ENCODE data around the gene IBA57. TPM values are rescaled to one million over a fixed set of nuclear protein-coding genes. Genes with fewer than 3 reads are reported as not detected.
A peak's percentile ranks its signal among the peaks of the same experiment; 100 is the strongest.
"Not testable (repeated sequence)": the region's sequence is repeated elsewhere in the genome, so short reads cannot be mapped to it uniquely, and the experiment has no call there.

The IBA57 gene
- total and polyA plus RNA-seq, 11 donors: 4.8 to 18.6 (median 11.8) TPM

DNA sequence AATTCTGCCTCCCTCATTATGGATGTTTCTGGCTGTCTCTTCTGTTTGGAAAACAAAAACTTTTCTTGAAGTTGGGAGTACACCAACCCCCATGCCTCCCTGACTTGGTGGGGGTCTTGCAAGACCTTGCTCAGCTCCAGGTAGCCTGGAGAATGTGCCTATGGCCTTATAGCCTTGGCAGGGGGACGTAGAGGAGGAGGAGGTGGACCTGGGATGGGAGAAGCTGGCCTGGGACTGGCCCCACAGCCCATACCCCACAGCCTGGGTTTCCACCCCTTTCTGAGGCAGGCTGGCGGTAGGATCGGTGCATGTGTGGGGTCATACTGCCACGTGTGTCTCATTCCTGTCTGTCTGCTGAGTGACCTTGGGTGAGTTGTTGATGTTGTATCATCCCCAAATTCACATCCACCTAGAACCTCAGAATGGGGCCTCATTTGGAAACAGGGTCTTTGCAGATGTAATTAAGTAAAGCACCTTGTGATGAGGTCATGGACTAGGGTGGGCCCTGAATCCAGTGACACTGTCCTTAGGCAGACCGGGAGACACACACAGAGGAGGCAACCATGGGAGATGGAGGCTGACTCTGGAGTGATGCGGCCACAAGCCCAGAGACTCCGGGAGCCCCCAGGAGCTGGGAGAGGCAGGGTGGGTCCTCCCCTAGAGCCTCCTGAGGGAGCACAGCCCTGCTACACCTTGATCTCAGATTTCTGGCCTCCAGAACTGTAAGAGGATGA lies 60.7 kb downstream of the IBA57 start:
- H3K9me3 ChIP-seq: peaks cover 0 to 17% (median 0%) of the 10 kb centered on the region in 12 donors
- TF ChIP-seq POLR2A (IDR thresholded peaks at IDR 0.05): no peak
- TF ChIP-seq, protein P1, sequence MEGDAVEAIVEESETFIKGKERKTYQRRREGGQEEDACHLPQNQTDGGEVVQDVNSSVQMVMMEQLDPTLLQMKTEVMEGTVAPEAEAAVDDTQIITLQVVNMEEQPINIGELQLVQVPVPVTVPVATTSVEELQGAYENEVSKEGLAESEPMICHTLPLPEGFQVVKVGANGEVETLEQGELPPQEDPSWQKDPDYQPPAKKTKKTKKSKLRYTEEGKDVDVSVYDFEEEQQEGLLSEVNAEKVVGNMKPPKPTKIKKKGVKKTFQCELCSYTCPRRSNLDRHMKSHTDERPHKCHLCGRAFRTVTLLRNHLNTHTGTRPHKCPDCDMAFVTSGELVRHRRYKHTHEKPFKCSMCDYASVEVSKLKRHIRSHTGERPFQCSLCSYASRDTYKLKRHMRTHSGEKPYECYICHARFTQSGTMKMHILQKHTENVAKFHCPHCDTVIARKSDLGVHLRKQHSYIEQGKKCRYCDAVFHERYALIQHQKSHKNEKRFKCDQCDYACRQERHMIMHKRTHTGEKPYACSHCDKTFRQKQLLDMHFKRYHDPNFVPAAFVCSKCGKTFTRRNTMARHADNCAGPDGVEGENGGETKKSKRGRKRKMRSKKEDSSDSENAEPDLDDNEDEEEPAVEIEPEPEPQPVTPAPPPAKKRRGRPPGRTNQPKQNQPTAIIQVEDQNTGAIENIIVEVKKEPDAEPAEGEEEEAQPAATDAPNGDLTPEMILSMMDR (IDR thresholded peaks at IDR 0.05): no peak
- H3K4me3 ChIP-seq: no peak overlapping the region
- WGBS, 4 donors: 83 to 92% (median 87%) methylated on average over 7 of the region's 7 CpGs
- no peaks in the 10 kb centered on the region for H3K27me3 ChIP-seq
- H3K4me1 ChIP-seq: peaks cover 0 to 60% (median 7%) of the 10 kb centered on the region in 12 donors
- ATAC-seq (peak in 1 of 4 donors; percentile 11), DNase-seq (no peak)
- intact Hi-C loops (cut with DNase I): loop anchor here in 1 of 10 donors (5.0 kb wide), 1 partner anchor 46 kb away; no protein-coding TSS in a partner anchor
- peaks cover 0 to 90% (median 45%) of the 10 kb centered on the region in 9 donors for H3K36me3 ChIP-seq
- peak overlapping the region in 1 of 12 donors; percentile 33 for H3K27ac ChIP-seq

DNA sequence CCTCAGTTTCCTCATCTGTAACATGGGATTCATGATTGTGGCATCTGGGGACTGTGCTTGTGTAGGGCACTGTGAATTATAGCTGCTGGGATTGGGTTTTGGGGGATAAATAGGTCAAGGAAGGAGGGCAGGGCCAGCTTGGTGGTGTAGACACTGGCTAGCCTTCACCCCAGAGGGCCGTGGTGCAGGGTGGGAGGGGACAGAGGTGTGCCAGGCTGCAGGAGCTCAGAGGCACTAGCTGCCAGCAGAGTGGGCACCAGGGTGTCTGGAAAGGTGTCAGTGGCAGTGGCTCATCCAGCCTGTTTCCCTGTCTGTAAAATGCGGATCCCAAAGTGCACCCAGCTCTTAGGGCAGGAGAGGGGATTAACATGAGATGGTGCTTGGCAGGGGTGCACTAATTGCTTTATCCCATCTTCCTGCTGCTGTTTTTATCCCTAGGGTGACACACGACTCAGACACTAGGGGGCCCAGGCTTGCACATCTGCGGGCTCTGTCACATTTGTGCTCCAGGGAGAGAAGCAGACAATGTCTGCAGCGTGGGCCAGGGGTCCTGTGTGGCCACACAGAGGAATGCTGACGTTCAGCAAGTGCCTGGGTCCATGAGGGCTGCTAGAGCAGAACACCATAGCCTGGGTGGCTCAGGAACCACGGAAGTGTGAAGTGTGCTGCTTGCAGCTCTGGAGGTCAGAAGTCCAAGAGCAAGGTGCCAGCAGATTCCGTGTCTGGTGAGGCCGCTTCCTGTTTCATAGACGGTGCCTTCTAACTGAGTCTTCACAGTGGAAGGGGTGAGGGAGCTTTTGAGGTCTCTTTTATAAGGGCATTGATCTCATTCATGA lies 61.6 kb downstream of the IBA57 start:
- DNase-seq (no peak), ATAC-seq (peak; percentile 12 to 33 (median 22))
- no peak for TF ChIP-seq POLR2A (IDR thresholded peaks at IDR 0.05)
- TF ChIP-seq, protein P1 (IDR thresholded peaks at IDR 0.05): peak in 3 of 12 donors; percentile 4 to 9 (median 6)
- Histone ChIP-seq H3K4me3 (no peak overlapping the region), H3K4me1 (peaks cover 0 to 55% (median 7%) of the 10 kb centered on the region in 12 donors), H3K27me3 (no peaks in the 10 kb centered on the region), H3K36me3 (peaks cover 0 to 89% (median 51%) of the 10 kb centered on the region in 9 donors), H3K9me3 (peaks cover 0 to 17% (median 0%) of the 10 kb centered on the region in 12 donors), H3K27ac (peak overlapping the region in 2 of 12 donors; percentile 3 to 8)
- intact Hi-C loops (cut with DNase I): loop anchor here in 1 of 10 donors (5.0 kb wide), 1 partner anchor 45 kb away; no protein-coding TSS in a partner anchor
- 28 to 37% (median 30%) methylated on average over 8 to 10 of the region's 10 CpGs for WGBS, 4 donors

DNA sequence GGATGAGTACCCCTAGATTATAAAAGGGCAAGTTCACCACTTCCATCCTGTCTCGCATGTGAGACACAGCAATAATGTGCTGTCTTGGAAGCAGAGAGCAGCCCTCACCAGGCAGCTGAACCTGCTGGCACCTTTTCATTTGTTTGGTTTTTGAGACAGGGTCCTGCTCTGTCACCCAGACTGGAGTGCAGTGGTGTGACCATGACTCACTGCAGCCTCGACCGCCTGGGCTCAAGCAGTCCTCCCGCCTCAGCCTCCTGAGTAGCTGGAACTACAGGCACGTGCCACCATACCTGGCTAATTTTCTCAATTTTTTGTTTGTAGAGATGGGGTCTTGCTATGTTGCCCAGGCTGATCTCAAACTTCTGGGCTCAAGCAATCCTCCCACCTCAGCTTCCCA lies 62.5 kb downstream of the IBA57 start:
- H3K4me3 ChIP-seq, DNase-seq, ATAC-seq, H3K27me3 ChIP-seq: not testable (repeated sequence)
- H3K9me3 ChIP-seq: peaks cover 0 to 17% (median 0%) of the 10 kb centered on the region in 12 donors
- peak overlapping the region in 1 of 12 donors; percentile 32 for H3K27ac ChIP-seq
- H3K4me1 ChIP-seq: peaks cover 0 to 47% (median 5%) of the 10 kb centered on the region in 12 donors
- intact Hi-C loops (cut with DNase I): loop anchor here in 1 of 10 donors (5.0 kb wide), 1 partner anchor 44 kb away; no protein-coding TSS in a partner anchor
- peaks cover 0 to 90% (median 46%) of the 10 kb centered on the region in 9 donors for H3K36me3 ChIP-seq
- 89 to 91% (median 91%) methylated on average over 5 of the region's 5 CpGs for WGBS, 4 donors

DNA sequence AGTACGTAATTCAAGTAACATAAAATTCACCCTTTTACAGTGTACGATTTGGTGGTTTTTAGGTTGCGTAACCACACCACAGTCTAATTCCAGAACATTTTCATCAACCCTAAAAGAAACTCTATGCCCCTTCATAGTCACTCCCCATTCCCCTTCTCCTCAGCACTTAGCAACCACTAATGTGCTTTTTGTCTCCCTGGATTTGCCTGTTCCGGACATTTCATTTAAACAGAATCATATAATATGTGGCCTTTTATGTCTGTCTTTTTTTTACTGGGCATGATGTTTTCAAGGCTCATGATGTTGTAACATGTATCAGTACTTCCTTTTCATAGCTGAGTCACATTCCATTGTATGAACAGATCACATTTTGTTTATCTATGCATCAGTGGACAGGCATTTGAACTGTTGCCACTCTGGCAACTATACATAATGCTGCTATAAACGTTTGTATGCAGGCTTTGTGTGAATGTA lies 63.0 kb downstream of the IBA57 start:
- no peaks in the 10 kb centered on the region for H3K27me3 ChIP-seq
- no peak for TF ChIP-seq POLR2A (IDR thresholded peaks at IDR 0.05)
- TF ChIP-seq, protein P1 (IDR thresholded peaks at IDR 0.05): no peak
- intact Hi-C loops (cut with DNase I): loop anchor here in 1 of 10 donors (5.0 kb wide), 1 partner anchor 44 kb away; no protein-coding TSS in a partner anchor
- peak overlapping the region in 1 of 12 donors; percentile 32 for H3K27ac ChIP-seq
- H3K4me1 ChIP-seq: peaks cover 0 to 42% (median 5%) of the 10 kb centered on the region in 12 donors
- peaks cover 0 to 17% (median 0%) of the 10 kb centered on the region in 12 donors for H3K9me3 ChIP-seq
- no peak for DNase-seq
- 65 to 74% (median 69%) methylated on average over 5 of the region's 5 CpGs for WGBS, 4 donors
- ATAC-seq: no peak
- peaks cover 0 to 91% (median 46%) of the 10 kb centered on the region in 9 donors for H3K36me3 ChIP-seq
- H3K4me3 ChIP-seq: no peak overlapping the region
